HUDEP-2 (cell line): ENCODE data around the gene HMCES.

ENCODE experiments used
- DNase-seq, 76 experiments: peaks; one replicate each; lab custom pipeline; 2025; ENCODE audit not compliant: unreplicated experiment in 76 of 76; lab: John Stamatoyannopoulos, UW

The HMCES gene

DNA sequence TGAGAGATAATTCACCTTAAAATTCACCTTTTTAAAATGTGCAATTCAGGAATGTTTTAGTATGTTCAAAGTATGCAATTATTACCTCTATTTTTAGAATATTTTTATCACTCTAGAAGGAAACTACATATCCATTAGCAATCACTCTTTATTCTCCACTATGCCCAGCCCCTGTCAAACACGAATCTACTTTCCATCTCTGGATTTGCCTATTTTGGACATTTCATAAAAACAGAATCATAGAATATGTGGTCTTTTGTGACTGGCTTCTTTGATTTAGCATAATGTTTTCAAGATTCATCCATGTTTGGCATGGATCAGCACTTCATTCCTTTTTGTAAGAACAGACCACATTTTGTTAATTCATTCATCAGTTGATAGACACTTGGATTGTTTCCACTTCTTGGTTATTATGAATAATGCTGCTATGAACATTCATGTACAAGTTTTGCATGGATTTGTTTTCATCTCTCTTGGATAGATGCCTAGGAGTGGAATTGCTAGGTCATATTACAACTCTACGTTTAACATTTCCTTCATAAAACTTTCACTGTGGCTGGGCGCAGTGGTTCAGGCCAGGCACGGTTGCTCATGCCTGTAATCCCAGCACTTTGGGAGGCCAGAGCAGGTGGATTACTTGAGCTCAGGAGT is 12.7 kb downstream of the HMCES start:
- DNase-seq: no peak

DNA sequence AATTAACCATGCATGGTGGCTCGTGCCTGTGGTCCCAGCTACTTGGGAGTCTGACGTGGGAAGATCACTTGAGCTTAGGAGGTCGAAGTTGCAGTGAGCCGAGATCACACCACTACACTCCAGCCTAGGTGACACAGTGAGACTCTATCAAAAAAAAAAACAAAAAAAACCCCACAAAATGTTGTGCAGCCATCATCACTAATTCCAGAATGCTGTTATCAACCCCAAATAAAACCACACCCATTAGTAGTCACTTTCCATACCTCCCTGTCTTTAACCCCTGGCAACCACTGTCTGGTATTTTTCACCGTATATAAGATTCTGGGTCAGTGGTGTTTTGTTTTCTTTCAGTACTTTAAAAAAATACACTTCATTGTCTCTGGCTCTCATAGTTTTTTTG is 16.6 kb downstream of the HMCES start:
- peak in 5 of 76 experiments; percentile 11 to 27 (median 16) for DNase-seq

DNA sequence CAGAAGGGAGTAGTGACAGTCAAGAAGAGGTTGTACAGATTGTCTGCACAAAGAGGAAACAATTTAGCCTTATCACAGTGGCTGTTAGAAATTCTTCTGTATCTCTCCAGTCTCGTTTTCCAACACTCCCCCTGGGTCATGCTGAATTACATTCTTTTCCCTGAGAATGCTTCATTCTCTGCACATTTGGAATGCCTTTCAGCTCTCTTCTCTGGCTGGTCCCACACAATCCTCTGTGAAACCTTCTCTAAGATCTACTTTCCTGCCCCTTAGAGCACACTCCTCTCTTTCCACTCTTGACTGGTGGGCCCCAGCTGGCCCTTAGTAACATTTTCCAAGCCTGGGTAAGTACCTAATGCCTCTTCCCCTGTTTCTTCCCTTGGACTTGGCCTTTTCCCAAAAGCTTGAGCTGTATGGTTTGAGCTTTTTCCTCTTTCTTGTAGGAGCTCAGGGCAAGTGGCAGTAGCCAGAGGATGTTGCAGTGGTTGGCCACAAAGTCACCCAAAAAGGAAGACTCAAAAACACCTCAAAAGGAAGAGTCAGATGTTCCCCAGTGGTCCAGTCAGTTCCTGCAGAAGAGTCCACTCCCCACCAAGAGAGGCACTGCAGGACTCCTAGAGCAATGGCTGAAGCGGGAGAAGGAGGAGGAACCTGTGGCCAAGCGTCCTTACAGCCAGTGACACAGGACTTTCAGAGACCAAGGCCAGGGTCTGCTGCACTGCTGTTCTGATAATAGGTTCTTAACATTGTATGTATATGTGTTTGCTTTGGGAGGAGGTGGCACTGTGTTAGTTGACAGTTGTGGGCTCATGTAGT is 25.7 kb downstream of the HMCES start:
- no peak for DNase-seq

DNA sequence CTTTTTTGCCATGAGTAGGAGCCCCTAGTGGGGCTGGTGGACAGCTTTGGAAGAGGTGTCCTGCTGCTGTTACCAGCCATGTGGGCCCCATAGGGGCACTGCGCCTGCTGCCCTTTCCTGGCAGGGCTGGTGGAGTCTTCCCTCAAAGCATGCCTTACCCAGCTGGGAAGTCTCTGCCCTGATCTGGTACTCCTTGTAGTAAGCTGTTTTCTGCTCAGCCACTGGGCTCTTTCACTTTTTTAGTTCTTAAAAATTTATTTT is 26.2 kb downstream of the HMCES start:
- no peak for DNase-seq

DNA sequence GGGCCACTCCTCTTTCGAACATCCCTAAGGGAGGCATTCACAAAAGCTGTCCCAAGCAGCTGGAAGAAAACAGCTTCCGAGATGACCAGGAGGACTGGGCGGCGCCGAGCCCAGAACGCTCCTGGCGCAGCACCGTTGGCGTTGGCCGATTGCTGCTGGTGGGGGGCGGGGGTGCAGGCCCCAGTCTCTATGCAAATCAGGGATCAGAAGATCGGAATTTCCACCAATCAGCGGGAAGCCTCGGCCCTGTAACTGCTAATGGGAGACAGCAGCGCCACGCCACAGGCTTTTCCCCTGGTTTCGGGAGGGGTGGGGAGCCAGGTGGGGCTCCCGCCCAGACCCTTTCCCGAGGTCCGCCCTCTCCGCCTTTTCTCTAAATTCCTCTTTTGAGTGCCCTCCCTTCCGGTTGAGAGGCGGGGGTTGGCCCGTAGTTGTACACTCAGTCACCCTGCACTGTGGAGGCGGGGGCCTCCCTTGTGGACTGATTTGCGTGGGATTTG is 27.0 kb downstream of the HMCES start:
- peak in 46 of 76 experiments; percentile 15 to 82 (median 62) for DNase-seq

DNA sequence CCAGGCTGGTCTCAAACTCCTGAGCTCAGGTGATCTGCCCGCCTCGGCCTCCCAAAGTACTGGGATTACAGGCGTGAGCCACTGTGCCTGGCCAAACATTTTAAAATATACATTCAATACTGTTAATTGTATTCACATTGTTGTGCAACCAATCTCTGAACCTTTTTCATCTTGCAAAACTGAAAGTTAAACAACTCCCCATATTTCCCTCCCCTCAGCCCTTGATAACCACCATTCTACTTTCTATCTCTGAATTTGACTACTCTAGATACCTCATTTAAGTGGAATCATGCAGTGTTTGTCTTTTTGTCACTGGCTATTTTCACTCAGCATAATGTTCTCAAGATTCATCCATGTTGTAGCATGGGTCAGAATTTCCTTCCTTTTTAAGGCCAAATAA is 30.0 kb downstream of the HMCES start:
- no peak for DNase-seq

DNA sequence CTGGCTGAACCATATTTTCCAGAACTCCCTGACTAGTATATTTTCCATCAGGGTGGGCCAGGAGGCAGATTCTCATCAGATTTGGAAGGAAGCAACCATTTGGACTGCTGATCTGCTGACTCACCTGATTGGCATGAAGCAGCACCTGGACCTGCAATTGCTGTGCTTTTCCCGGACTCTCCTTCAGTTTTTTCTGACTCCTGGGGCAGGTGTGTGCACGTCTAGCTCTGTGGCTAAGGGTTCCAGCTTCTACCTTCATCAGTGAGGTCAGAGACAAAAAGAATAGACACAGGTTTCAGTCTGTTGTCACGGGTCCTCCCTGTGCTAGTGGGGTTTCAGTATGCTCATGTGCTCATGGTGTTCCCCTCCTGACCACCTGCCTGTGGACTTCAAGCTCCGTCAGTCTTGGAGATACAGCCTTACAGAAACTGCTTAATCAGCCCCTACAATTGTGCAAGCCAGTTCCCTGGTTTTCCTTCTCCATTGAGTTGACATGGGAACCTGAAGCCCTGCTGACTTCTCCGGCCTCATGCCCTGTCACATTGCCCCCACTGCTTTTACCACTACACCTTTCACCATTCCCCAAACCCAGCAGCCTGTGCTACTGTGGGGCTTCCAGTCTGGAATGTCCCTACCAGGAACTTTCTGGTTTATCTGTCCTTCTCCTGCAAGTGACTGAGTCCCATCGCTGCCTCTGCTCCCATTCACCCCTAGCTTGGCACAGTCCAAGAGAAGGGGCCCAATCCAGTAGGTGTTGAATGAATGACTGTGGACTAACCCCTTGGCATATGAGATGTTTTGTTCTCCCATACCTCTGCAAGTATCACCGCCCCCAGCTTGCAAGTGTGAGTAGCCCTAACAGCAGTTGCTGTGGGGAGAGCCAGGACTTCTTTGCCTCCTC is 31.7 kb downstream of the HMCES start:
- no peak for DNase-seq

DNA sequence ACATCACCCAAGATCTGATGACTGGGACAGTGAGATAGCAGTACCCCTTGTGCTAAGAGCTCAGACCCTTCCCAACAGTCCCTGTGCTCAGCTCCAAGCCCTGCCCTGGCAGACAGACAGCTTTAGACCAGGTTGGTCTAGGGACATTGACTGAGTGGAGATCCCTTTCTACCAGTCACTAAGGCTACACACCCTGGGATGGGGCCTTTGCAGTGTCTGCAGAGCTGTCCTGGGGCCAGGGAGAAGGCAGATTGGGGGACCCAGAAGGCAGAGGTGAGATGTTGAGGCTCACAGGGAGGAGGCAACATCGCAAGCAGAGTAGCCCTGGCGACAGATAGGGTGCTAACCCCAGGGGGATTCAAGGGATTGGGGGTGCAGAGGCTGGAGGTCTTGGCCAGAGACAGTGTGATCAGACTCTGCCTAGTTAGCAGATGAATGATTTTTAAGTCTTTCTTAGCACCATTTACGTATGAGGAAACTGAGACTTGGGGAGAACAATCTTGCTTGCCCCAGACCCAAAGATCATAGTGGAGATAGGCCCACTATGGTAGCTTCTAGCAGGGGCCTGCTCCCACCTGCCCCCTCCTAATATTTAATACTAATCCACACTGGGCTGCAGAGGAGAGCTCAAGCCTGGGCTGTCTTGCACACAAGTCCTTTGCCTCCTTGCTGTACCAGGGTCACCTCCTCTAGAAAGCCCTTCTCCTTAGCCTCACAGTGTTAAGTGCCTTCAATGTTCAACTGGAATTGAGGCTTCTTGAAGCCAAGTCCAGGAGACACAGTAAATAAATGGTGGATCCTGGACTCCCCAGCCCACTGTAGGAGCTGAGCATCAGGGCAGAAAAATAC is 32.6 kb downstream of the HMCES start:
- DNase-seq: no peak

DNA sequence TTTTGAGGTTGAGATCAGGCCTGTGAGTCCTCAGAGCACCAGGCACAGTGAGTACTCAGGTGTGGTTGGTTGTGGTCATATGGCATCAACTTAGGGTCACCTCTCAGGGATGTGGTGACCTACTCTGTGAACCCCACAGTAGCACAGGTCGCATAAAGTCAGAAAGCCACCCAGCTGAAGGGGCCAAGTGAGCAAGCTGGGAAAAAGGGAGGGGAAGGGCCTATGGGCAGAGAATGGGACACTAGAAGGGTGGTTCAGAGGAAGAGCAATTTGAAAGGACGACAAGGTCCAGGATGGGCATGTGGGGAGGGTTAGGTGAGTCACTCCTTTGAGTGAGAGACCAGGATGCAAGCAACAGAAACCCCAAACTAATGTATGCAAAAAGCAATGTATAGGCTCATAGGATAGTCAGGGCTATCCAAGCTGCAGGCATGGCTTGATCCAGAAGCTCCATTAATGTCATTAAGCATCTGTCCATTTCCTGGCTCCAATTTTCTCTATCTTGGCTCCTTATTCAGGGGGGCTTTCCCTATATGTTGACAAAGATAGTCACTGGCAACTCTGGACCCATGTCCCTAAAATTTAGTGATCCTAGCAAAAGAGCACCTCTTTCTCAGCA is 33.5 kb downstream of the HMCES start:
- no peak for DNase-seq

DNA sequence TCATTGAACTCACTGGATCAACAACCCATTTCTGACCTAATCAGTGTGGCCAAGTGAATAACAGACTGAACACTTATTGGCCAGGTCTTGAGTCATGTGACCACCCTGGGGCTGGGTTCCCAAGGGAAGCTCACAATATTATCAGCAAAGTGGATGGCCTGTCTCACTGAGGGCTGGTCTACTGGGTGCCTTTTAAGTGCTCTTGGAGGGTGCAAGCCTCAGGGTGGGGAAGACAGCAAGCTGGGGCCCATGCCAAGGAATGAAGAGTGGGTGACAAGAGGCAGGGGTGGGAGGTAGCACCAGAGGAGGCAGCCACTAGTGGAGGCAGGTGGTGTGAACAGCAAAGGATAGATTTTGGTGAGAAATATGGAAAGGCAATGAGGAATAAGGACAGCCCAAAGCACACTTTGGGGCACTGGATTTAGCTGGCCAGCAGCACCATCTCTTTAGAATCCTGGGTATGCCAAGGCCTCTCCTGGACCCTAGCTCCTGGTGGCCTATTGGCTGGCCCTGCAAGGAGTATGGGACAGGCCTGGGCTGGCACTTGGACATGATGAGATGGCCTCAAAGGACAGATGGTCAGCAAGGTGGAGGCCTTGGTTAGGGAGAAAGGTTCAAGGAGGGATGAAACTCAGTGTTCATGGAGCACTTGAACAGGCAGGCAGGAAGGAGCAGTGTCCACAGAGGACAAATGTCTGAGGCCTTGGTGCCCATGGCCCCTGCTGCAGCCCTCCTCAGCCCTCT is 34.2 kb downstream of the HMCES start:
- DNase-seq: peak in 1 of 76 experiments; percentile 3

DNA sequence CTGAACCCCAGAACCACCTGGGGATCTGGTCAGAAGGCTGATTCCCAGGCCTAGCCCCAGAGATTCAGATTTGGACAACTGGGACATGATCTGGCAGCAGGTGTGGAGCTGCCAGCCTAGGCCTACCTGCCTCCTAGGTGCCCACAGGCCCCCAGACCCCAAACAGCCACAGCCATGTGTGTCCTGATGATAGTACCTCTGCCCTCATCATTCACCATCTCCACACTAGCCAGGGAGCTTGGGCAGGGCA is 34.7 kb downstream of the HMCES start:
- no peak for DNase-seq

DNA sequence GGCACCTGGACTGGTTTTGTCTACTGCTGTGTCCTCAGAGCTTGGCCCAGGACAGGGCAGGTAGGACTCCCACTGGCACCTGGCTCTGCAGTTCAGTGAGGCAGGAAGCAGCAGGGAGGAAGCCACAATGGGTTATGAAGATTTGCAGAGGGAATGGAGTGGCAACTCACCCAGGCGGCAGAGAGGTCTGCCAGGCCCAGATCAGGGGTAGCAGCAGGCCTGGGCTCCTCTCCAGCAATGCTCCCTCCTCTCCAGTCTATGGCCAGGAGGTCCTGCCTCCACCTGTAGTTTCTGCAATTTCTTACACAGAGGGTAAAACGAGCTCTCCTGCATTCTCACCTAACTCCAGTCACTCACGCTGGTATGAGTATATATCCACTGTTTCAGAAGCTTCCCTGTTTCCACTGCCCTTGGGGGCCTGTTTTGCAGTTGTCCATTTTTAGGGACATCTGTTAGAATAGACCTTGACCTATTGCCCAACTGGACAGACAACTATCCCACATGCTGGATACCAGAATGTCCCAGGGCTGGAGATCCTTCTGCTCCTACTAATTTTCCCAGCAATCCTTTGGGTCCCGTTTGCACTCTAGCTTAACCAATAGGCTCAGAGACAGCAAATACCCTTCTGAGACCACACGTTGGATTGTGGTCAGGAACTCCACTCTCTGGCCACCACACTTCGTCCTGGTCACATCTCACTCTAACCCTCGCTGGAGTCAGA is 35.2 kb downstream of the HMCES start:
- DNase-seq: peak in 1 of 76 experiments; percentile 43

DNA sequence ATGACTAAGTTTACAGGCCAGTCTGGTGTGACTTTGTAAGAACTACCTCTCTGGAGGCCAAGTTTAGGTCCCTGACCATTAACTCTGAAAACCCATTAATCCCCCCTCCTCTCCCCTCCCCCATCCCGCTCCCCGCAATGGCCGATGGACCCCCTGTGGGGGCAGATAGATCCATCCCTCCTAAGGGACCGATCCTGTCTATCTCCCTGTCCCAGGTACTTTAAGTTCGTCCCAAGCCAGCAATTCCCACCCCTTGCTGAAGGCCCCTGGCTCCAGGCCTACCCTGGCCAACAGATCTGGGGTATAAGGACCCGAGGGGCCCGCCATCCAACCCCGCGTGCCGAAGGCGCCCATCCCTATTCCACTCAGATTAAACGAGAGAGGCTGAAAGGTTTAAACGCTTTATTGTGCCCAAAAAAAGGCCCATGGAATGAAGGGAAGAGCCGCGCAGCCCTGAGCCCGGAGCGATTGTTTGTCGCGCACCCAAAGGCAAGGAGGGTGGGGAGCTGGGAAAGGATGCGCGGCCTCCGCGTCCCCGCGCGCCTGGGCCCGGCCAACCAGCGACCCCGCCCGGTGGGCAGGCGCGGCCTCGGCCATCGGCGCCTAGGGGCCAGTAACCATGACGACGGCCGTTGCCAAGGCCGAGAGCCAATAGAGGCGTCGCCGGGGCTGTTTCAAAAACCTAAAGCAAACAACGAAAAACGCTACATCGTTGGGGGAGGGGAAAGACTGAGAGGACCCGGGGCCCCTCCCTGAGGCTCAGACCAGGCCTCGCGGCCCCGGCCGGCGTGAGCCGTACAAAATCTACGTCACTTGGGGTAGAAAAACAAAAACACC is 35.9 kb downstream of the HMCES start:
- peak in 73 of 76 experiments; percentile 20 to 81 (median 65) for DNase-seq

DNA sequence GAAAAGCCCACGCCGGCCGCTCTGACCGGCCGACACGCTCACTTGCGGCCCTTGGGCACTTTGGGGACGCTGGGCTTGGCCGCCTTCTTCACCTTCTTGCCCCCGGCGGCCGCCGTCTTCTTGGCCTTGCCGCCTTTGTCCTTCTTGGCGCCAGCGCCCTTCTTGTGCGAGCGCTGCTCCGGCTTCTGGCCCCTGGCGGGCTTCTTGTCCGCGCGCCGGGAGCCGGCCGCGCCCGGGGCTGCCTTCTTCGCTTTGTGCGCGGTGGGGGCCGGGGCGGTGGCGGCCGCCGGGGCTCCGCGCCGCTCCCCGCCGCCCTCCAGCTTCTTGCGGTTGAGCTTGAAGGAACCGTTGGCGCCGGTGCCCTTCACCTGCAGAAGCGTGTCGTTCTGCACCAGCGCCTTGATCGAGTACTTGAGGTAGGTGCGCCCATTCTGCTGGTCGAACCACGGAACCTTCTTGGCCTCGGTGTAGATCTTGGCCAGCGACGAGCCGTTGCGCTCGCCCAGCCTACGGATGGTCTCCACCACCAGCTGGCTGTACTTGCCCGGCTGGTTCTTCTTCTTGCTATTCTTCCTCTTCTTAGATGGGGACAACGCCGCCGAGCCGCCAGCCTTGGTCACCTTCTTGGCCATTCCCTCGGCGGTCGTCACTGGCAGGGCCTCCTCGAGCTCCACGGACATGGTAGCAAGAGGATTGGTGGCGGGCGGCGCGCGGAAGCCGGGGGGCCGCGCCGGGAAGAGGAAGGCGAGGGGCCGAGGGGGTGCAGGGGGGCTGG is 36.7 kb downstream of the HMCES start:
- peak in 29 of 76 experiments; percentile 5 to 59 (median 25) for DNase-seq

DNA sequence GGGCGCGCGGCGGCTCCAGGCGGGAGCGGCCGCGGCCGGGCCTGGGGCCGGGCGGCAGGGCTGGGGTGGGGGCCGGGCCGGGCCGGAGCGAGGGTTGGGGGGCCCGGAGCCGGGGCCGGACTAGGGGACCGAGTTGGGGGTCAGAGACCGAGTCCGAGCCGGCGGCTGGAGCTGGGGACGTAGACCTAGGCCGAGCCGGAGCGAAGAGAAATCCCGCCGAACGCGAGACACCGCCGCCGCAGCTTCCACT is 37.3 kb downstream of the HMCES start:
- DNase-seq: no peak

DNA sequence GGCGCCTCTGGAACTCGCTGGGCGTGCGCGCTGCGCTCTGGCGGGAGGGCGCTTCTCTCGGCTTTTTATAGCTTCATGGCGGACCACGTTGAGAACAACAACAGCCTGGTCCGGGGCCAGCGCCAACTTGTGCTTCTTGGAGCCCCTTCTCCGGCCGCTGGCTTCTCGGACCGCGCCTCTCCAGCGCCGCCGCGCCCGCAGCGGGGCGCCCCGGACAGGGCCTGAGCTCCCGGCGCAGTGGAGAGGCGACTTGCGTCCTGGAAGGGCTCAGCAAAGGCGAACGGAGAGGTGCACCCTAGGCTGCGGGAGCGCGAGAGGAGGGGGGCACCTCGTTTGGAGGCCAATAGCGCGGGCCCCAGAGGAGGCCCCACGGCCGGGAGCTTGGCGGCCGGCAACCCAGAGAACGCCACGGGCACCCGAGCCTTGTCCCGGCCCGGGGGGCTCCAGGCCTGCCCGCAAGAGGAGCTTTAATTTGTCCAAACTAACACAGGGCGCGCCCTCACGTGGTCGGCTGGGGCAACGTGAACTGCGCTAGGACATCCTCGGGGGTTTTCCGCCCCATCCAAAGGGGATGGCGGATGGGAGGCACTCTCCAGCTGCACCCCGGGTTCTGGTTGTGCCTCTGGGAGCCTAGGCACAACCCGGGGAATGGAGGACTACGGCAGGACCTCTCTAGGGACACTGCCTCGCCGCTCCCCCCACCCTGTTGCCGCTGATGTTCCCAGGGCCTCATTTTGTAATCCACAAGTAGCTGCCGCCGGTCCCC is 37.8 kb downstream of the HMCES start:
- DNase-seq: peak in 72 of 76 experiments; percentile 9 to 86 (median 69)
